SK-N-SH treated with all-trans-retinoic acid at 6 μM for 48 hours (cell line): ENCODE results near the gene GRID1.

Experiments
- ATAC-seq: fragments of 200-7000 bp; cut with Tn5 transposase; 3 replicates; pipeline ENCODE4 v1.9.1; 2020; ENCODE audit warnings: mild to moderate bottlenecking, moderate library complexity
- ARNTL ChIP-seq: fragments of 450-650 bp; formaldehyde crosslinking; IDR thresholded peaks from 2 replicates; pipeline ENCODE4 v1.5.0; 2020; ENCODE audit warnings: low read depth, mild to moderate bottlenecking, moderate library complexity, borderline replicate concordance
- BACH2 ChIP-seq: fragments of 250-450 bp; sonication (Bioruptor Pico); IDR thresholded peaks from 2 replicates; pipeline ENCODE4 v1.9.0; 2021; ENCODE audit warnings: mild to moderate bottlenecking, borderline replicate concordance
- CSDC2 ChIP-seq: fragments of 250-450 bp; sonication (Bioruptor Pico); IDR thresholded peaks from 2 replicates; pipeline ENCODE4 v1.5.0; 2020; ENCODE audit warnings: mild to moderate bottlenecking, moderate library complexity
- CSRNP3 ChIP-seq: fragments of 250-450 bp; sonication (Bioruptor Pico); IDR thresholded peaks from 2 replicates; pipeline ENCODE4 v1.5.1; 2021; ENCODE audit warnings: mild to moderate bottlenecking, moderate library complexity
- ESRRG ChIP-seq: fragments of 250-450 bp; sonication (Bioruptor Pico); IDR thresholded peaks from 2 replicates; pipeline ENCODE4 v1.6.1; 2021; ENCODE audit warnings: mild to moderate bottlenecking
- GLIS3 ChIP-seq: fragments of 250-450 bp; sonication (Bioruptor Pico); IDR thresholded peaks from 2 replicates; pipeline ENCODE4 v1.5.0; 2020; ENCODE audit warnings: mild to moderate bottlenecking, moderate library complexity
- ISL1 ChIP-seq: fragments of 250-450 bp; sonication (Bioruptor Pico); IDR thresholded peaks from 2 replicates; pipeline ENCODE4 v2.1.2; 2022; ENCODE audit warnings: mild to moderate bottlenecking, moderate library complexity
- OSR1 ChIP-seq: fragments of 250-450 bp; sonication (Bioruptor Pico); IDR thresholded peaks from 2 replicates; pipeline ENCODE4 v1.8.0; 2022; ENCODE audit warnings: moderate library complexity, mild to moderate bottlenecking, inconsistent platforms
- PATZ1 ChIP-seq: fragments of 250-450 bp; sonication (Bioruptor Pico); IDR thresholded peaks from 2 replicates; pipeline ENCODE4 v1.8.0; 2020; ENCODE audit warnings: mild to moderate bottlenecking, moderate library complexity, borderline replicate concordance
- PPARA ChIP-seq: fragments of 250-450 bp; sonication (Bioruptor Pico); IDR thresholded peaks from 2 replicates; pipeline ENCODE4 v1.5.0; 2020; ENCODE audit warnings: mild to moderate bottlenecking, borderline replicate concordance
- RARB ChIP-seq: fragments of 250-450 bp; sonication (Bioruptor Pico); IDR thresholded peaks from 2 replicates; pipeline ENCODE4 v1.8.0; 2021; ENCODE audit warnings: mild to moderate bottlenecking, moderate library complexity
- SNAI2 ChIP-seq: fragments of 250-450 bp; sonication (Bioruptor Pico); IDR thresholded peaks from 2 replicates; pipeline ENCODE4 v1.5.0; 2020; ENCODE audit warnings: mild to moderate bottlenecking, moderate library complexity
- TCF4 ChIP-seq: fragments of 250-450 bp; sonication (Bioruptor Pico); IDR thresholded peaks from 2 replicates; pipeline ENCODE4 v1.8.0; 2021; ENCODE audit warnings: mild to moderate bottlenecking, moderate library complexity, borderline replicate concordance
- TOX ChIP-seq: fragments of 250-450 bp; sonication (Bioruptor Pico); IDR thresholded peaks from 2 replicates; pipeline ENCODE4 v1.8.0; 2021; ENCODE audit warnings: mild to moderate bottlenecking, moderate library complexity, borderline replicate concordance
- TSHZ2 ChIP-seq: fragments of 250-450 bp; sonication (Bioruptor Pico); IDR thresholded peaks from 2 replicates; pipeline ENCODE4 v1.5.0; 2020; ENCODE audit warnings: mild to moderate bottlenecking, moderate library complexity
- ZC3H10 ChIP-seq: fragments of 250-450 bp; sonication (Bioruptor Pico); IDR thresholded peaks from 2 replicates; pipeline ENCODE4 v1.5.1; 2021; ENCODE audit warnings: mild to moderate bottlenecking, moderate library complexity
- ZFP3 ChIP-seq: fragments of 250-450 bp; sonication (Bioruptor Pico); IDR thresholded peaks from 2 replicates; pipeline ENCODE4 v1.5.0; 2020; ENCODE audit warnings: mild to moderate bottlenecking, moderate library complexity
- ZFP30 ChIP-seq: fragments of 450-650 bp; formaldehyde crosslinking; IDR thresholded peaks from 2 replicates; pipeline ENCODE4 v1.5.0; 2022; ENCODE audit warnings: mild to moderate bottlenecking, moderate library complexity
- ZNF565 ChIP-seq: fragments of 450-650 bp; formaldehyde crosslinking; conservative IDR thresholded peaks from 2 replicates; pipeline ENCODE4 v1.5.0; 2020; ENCODE audit warnings: low read depth, mild to moderate bottlenecking, moderate library complexity
- ZNF70 ChIP-seq: fragments of 450-650 bp; formaldehyde crosslinking; IDR thresholded peaks from 2 replicates; pipeline ENCODE4 v1.5.0; 2020; ENCODE audit warnings: mild to moderate bottlenecking, moderate library complexity
- ZNF8 ChIP-seq: fragments of 450-650 bp; formaldehyde crosslinking; IDR thresholded peaks from 2 replicates; pipeline ENCODE4 v1.5.0; 2020; ENCODE audit warnings: mild to moderate bottlenecking, moderate library complexity
- TF ChIP-seq, protein P1 (sequence below): fragments of 250-450 bp; sonication (Bioruptor Pico); IDR thresholded peaks from 2 replicates; pipeline ENCODE4 v1.5.1; 2020; ENCODE audit warnings: low read depth, mild to moderate bottlenecking, moderate library complexity
- TF ChIP-seq, protein P2 (sequence below): fragments of 250-450 bp; sonication (Bioruptor Pico); IDR thresholded peaks from 2 replicates; pipeline ENCODE4 v1.8.0; 2021; ENCODE audit warnings: low read depth, mild to moderate bottlenecking, moderate library complexity, borderline replicate concordance

The GRID1 gene

GRCh38 chr10:86042161-86042560 is 324.4 kb downstream of the GRID1 start:
- no peak for ATAC-seq
- TF ChIP-seq ZNF8 (CRISPR knock-in tag) (no peak), ARNTL (CRISPR knock-in tag) (no peak), ZNF70 (CRISPR knock-in tag) (no peak), TCF4 (CRISPR knock-in tag) (no peak)

- no peak for ATAC-seq
- TF ChIP-seq GLIS3: no peak
- TF ChIP-seq ISL1: no peak
- no peak for TF ChIP-seq TOX
- no peak for TF ChIP-seq CSDC2 (CRISPR knock-in tag)
- TF ChIP-seq, protein P1, sequence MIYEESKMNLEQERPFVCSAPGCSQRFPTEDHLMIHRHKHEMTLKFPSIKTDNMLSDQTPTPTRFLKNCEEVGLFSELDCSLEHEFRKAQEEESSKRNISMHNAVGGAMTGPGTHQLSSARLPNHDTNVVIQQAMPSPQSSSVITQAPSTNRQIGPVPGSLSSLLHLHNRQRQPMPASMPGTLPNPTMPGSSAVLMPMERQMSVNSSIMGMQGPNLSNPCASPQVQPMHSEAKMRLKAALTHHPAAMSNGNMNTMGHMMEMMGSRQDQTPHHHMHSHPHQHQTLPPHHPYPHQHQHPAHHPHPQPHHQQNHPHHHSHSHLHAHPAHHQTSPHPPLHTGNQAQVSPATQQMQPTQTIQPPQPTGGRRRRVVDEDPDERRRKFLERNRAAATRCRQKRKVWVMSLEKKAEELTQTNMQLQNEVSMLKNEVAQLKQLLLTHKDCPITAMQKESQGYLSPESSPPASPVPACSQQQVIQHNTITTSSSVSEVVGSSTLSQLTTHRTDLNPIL: no peak
- TF ChIP-seq ZNF8 (CRISPR knock-in tag): no peak
- no peak for TF ChIP-seq ZNF565 (CRISPR knock-in tag)
- no peak for TF ChIP-seq CSRNP3 (CRISPR knock-in tag)
- TF ChIP-seq ZFP3 (CRISPR knock-in tag): no peak
- no peak for TF ChIP-seq RARB
- TF ChIP-seq ZC3H10 (CRISPR knock-in tag): no peak
- no peak for TF ChIP-seq ARNTL (CRISPR knock-in tag)
- TF ChIP-seq TSHZ2: no peak
- TF ChIP-seq PATZ1 (CRISPR knock-in tag): no peak
Measured at GRCh38 chr10:86041116-86041515, 325.5 kb downstream of the GRID1 start.

DNA sequence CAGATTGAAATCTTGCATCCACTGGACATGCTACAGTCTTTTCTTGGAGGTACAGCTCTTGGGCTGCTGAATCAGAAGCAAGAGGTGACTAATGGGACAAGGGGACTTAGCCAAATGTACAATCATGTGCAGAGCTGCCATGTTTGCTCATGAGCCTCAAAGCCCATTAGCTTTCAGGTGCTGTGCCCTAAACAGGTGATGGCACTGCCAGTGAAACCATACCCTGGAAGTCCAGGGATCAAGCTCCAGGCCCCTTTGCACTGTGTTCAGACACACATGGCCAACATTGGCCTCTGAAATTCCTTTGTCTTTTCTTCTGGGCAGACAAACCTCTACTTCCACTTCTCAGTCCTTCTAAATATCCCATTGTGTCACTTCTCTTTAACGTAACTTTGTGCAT is 328.2 kb downstream of the GRID1 start:
- ATAC-seq: no peak

More for the DNA sequence above, 328.2 kb downstream of the GRID1 start:
- TF ChIP-seq RARB: no peak
- TF ChIP-seq ZFP3 (CRISPR knock-in tag): no peak
- TF ChIP-seq ZFP30 (CRISPR knock-in tag): no peak
- no peak for TF ChIP-seq BACH2 (CRISPR knock-in tag)
- TF ChIP-seq GLIS3: no peak
- TF ChIP-seq ZC3H10 (CRISPR knock-in tag): no peak
- TF ChIP-seq TCF4 (CRISPR knock-in tag): no peak
- no peak for TF ChIP-seq SNAI2
- TF ChIP-seq TSHZ2: no peak
- no peak for TF ChIP-seq ZNF70 (CRISPR knock-in tag)
- TF ChIP-seq, protein P2, sequence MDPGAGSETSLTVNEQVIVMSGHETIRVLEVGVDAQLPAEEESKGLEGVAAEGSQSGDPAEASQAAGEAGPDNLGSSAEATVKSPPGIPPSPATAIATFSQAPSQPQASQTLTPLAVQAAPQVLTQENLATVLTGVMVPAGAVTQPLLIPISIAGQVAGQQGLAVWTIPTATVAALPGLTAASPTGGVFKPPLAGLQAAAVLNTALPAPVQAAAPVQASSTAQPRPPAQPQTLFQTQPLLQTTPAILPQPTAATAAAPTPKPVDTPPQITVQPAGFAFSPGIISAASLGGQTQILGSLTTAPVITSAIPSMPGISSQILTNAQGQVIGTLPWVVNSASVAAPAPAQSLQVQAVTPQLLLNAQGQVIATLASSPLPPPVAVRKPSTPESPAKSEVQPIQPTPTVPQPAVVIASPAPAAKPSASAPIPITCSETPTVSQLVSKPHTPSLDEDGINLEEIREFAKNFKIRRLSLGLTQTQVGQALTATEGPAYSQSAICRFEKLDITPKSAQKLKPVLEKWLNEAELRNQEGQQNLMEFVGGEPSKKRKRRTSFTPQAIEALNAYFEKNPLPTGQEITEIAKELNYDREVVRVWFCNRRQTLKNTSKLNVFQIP (CRISPR knock-in tag): no peak
- TF ChIP-seq ESRRG (CRISPR knock-in tag): no peak
- no peak for TF ChIP-seq PATZ1 (CRISPR knock-in tag)
- no peak for TF ChIP-seq PPARA (CRISPR knock-in tag)
- no peak for TF ChIP-seq CSRNP3 (CRISPR knock-in tag)
- no peak for TF ChIP-seq OSR1
- no peak for TF ChIP-seq ISL1
